ENCODE measurements around the gene CCDC9B. TPM values are rescaled to one million over a fixed set of nuclear protein-coding genes. Genes with fewer than 3 reads are reported as not detected.

The CCDC9B gene
- polyA plus RNA-seq, 1 of the 3 experiments (the other 2 are of a cell fraction): 13.7 TPM

- TF ChIP-seq IRF3 (IDR thresholded peaks at IDR 0.05; ENCODE audit: low read depth, low read length): no peak
- TF ChIP-seq ELF1 (IDR thresholded peaks at IDR 0.05): no peak
- no peak for TF ChIP-seq MAX (IDR thresholded peaks at IDR 0.05; ENCODE audit: low read depth)
Measured at GRCh38 chr15:40346579-40347558, 6.1 kb upstream of the CCDC9B start (continued).

GRCh38 chr15:40345867-40346578, 5.3 kb upstream of the CCDC9B start:
- no peaks in the 10 kb centered on the region for H3K27me3 ChIP-seq (ENCODE audit: insufficient read depth)
- whole genome bisulfite sequencing (ENCODE audit: low lambda C conversion rate): 73% methylated on average over 3 of the region's 6 CpGs
- no peak overlapping the region for H2AFZ ChIP-seq (ENCODE audit: low read depth)
- H3K4me3 ChIP-seq (ENCODE audit: low read depth in 2 of 2, low read length in 1 of 2): no peak overlapping the region
- H3K9me3 ChIP-seq: no peaks in the 10 kb centered on the region
- no peaks in the 10 kb centered on the region for H3K36me3 ChIP-seq (replicated peaks in 1 of 2; ENCODE audit: control insufficient read depth in 1 of 2, insufficient read depth in 2 of 2, low read length in 1 of 2)
- H3F3A ChIP-seq (replicated peaks; ENCODE audit: insufficient read depth): peaks cover 34% of the 10 kb centered on the region
- TF ChIP-seq ZBTB33 (IDR thresholded peaks at IDR 0.05; ENCODE audit: borderline replicate concordance, low read depth) (no peak), EP300 (IDR thresholded peaks at IDR 0.05; ENCODE audit: borderline replicate concordance in 1 of 2, low read depth in 1 of 2, low read length in 1 of 2) (no peak), JUND (IDR thresholded peaks at IDR 0.05) (no peak), FOXM1 (IDR thresholded peaks at IDR 0.05; ENCODE audit: low read depth) (no peak), ELF1 (IDR thresholded peaks at IDR 0.05) (no peak), TEAD4 (IDR thresholded peaks at IDR 0.05; ENCODE audit: borderline replicate concordance, insufficient read depth) (no peak), EZH2phosphoT487 (IDR thresholded peaks at IDR 0.05; ENCODE audit: borderline replicate concordance, low read depth) (no peak), FOSL2 (IDR thresholded peaks at IDR 0.05; ENCODE audit: borderline replicate concordance, low read depth) (no peak), FOXJ3 (CRISPR knock-in tag; IDR thresholded peaks at IDR 0.05) (no peak), TCF12 (IDR thresholded peaks at IDR 0.05) (no peak), SMC3 (IDR thresholded peaks at IDR 0.05; ENCODE audit: low read depth, low read length) (no peak), PBX3 (IDR thresholded peaks at IDR 0.05) (no peak), SIN3A (IDR thresholded peaks at IDR 0.05; ENCODE audit: borderline replicate concordance, low read depth, low read length) (no peak), CTCF (IDR thresholded peaks at IDR 0.05) (no peak), RXRA (IDR thresholded peaks at IDR 0.05; ENCODE audit: borderline replicate concordance, low read depth) (no peak), GABPA (IDR thresholded peaks at IDR 0.05; ENCODE audit: low read depth) (no peak), MEF2A (IDR thresholded peaks at IDR 0.05; ENCODE audit: borderline replicate concordance, low read depth) (no peak)
- H3K4me2 ChIP-seq: no peak overlapping the region
- DNase-seq: no peak
- peaks cover 5% of the 10 kb centered on the region for H3K79me2 ChIP-seq (ENCODE audit: insufficient read depth)
- H3K4me1 ChIP-seq (ENCODE audit: control insufficient read depth in 1 of 2, insufficient read depth in 2 of 2, low read depth in 1 of 2, low read length in 1 of 2): peaks cover 18 to 27% of the 10 kb centered on the region in 2 experiments; a peak in 3 of 4 replicates
- H3K27ac ChIP-seq (ENCODE audit: low read depth in 2 of 2, low read length in 1 of 2): no peak overlapping the region
- CTCF ChIA-PET: interaction anchor here (1.7 to 70.6 kb wide), 6 partner anchors 4 to 123 kb away, joined by 4 to 2194 read pairs (median 160); partner anchors contain the start of genes ANKRD63, CCDC9B, DISP2 and INAFM2
- no peaks in the 10 kb centered on the region for H4K20me1 ChIP-seq (ENCODE audit: insufficient read depth)
- no peak overlapping the region for H3K9ac ChIP-seq
- POLR2A ChIA-PET: interaction anchor here (1.3 kb wide), 1 partner anchor 71 kb away, joined by 5 read pairs; no protein-coding TSS in a partner anchor
- no peaks in the 10 kb centered on the region for H3K9me2 ChIP-seq

Measured in SK-N-SH (cell line).